Stimulated activated CD4-positive, alpha-beta T cell treated with anti-CD3 and anti-CD28 coated beads, TNF-alpha, amount 100 ng/mL, for 48 hours (primary cell): ENCODE results near the gene GTPBP3.

Source experiments
- DNase-seq, 3 donors: peaks; one replicate each; pipeline ENCODE4 v3.0.0-alpha.2; 2020; ENCODE audit warnings: low read depth in 3 of 3

The GTPBP3 gene

GRCh38 chr19:17385878-17386611 is 48.7 kb downstream of the GTPBP3 start:
- DNase-seq, result peak in 1 of 3 donors; percentile 37

GRCh38 chr19:17389288-17389687 is 51.9 kb downstream of the GTPBP3 start:
- no peak for DNase-seq

- no peak for DNase-seq
Measured at GRCh38 chr19:17389957-17390664, 52.8 kb downstream of the GTPBP3 start.

- peak; percentile 77 to 94 (median 80) for DNase-seq
Measured at GRCh38 chr19:17390665-17391370, 53.5 kb downstream of the GTPBP3 start.

GRCh38 chr19:17391371-17392151 is 54.2 kb downstream of the GTPBP3 start:
- DNase-seq, result no peak
